Caki2 (cell line): ENCODE results near the gene PNPLA5. TPM values are rescaled to one million over a fixed set of nuclear protein-coding genes. Genes with fewer than 3 reads are reported as not detected.

Source experiments
- DNase-seq: peaks from one replicate; pipeline ENCODE4 v3.0.0-alpha.2; 2015; ENCODE audit warnings: low read depth
- in situ Hi-C: cut with HindIII; loops from 2 replicates; pipeline ENCODE4 v1.10.0; 2016; ENCODE audit warnings: low sequenced_read_pairs, low pct_unique_long_range_greater_than_20kb, mixed read lengths
- total RNA-seq: library from RNA; depleted of rRNA; stranded (reverse); fragments of >200 nt; shearing (Covaris generic); gene quantifications from 2 replicates; pipeline ENCODE4 v1.2.3, GENCODE V29; 2014; ENCODE audit warnings: low replicate concordance

PNPLA5 gene
- total RNA-seq, 1 experiment from 2014 or later, result not detected

GRCh38 chr22:43848366-43849171, 43.2 kb downstream of the PNPLA5 start:
- in situ Hi-C loops, result no loop called here
- no peak for DNase-seq

- in situ Hi-C loops, result no loop called here
- DNase-seq, result no peak
Observed at GRCh38 chr22:43847376-43848289, 44.2 kb downstream of the PNPLA5 start.

- in situ Hi-C loops, result no loop called here
- no peak for DNase-seq
Observed at GRCh38 chr22:43846966-43847365, 44.8 kb downstream of the PNPLA5 start.

GRCh38 chr22:43845981-43846380, 45.8 kb downstream of the PNPLA5 start:
- in situ Hi-C loops, result no loop called here
- DNase-seq, result no peak

GRCh38 chr22:43844560-43845545, 47.0 kb downstream of the PNPLA5 start:
- DNase-seq, result no peak
- in situ Hi-C loops, result no loop called here

GRCh38 chr22:43843783-43844530, 47.9 kb downstream of the PNPLA5 start:
- no peak for DNase-seq
- in situ Hi-C loops, result no loop called here

GRCh38 chr22:43841742-43842141, 50.1 kb downstream of the PNPLA5 start:
- DNase-seq, result no peak
- in situ Hi-C loops, result no loop called here

GRCh38 chr22:43840851-43841250, 51.0 kb downstream of the PNPLA5 start:
- in situ Hi-C loops, result no loop called here
- DNase-seq, result no peak

GRCh38 chr22:43840431-43840830, 51.4 kb downstream of the PNPLA5 start:
- DNase-seq, result no peak
- in situ Hi-C loops, result no loop called here

- no peak for DNase-seq
Observed at GRCh38 chr22:43839781-43840180, 52.0 kb downstream of the PNPLA5 start.

GRCh38 chr22:43838571-43839307, 53.1 kb downstream of the PNPLA5 start:
- in situ Hi-C loops, result no loop called here

More at GRCh38 chr22:43839781-43840180, 52.0 kb downstream of the PNPLA5 start:
- in situ Hi-C loops, result no loop called here

GRCh38 chr22:43838161-43838560, 53.7 kb downstream of the PNPLA5 start:
- DNase-seq, result no peak
- in situ Hi-C loops, result no loop called here

More at GRCh38 chr22:43838571-43839307, 53.1 kb downstream of the PNPLA5 start:
- no peak for DNase-seq

GRCh38 chr22:43837666-43838065, 54.1 kb downstream of the PNPLA5 start:
- DNase-seq, result no peak
- in situ Hi-C loops, result no loop called here

GRCh38 chr22:43835736-43836135, 56.1 kb downstream of the PNPLA5 start:
- no peak for DNase-seq
- in situ Hi-C loops, result no loop called here

GRCh38 chr22:43835166-43835565, 56.6 kb downstream of the PNPLA5 start:
- DNase-seq, result no peak
- in situ Hi-C loops, result no loop called here

- no peak for DNase-seq
- in situ Hi-C loops, result no loop called here
Observed at GRCh38 chr22:43833286-43834240, 58.2 kb downstream of the PNPLA5 start.
